ENCODE results near the gene CCNDBP1. TPM values are rescaled to one million over a fixed set of nuclear protein-coding genes. Genes with fewer than 3 reads are reported as not detected.

Gene CCNDBP1
- total RNA-seq, 1 donor from 2014 or later = 54.4 TPM

DNA sequence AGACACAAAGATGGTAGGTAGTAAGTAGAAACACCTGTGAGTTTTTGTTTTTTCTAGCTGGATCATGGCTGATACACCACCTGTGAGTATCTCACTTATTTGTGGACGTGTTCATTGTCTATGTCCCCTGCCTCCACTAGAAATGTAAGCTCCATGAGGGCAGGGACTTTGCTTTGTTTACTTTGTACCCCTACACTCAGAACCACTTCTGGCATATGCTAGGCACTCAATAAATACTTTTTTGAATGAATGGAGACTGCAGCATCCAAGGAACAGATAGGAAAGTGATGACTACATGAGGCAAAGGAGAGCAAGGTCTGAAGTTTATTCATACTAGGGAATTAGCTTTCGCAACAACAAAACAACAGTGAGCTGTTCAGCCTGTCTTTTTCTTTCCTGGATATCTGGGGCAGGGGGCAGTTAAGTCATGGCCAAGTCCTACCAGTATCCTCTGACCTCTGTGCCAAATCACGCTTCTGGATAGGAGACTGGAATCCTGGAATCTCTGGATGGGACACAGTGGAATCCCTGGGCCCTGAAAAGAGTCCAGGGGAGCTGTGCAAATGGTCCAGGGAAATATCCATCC, 47.2 kb downstream of the CCNDBP1 start:
- H3K36me3 ChIP-seq = no peaks in the 10 kb centered on the region
- peaks cover 12% of the 10 kb centered on the region for H3K4me1 ChIP-seq
- no peaks in the 10 kb centered on the region for H3K27me3 ChIP-seq (ENCODE audit: low read depth)
- no peak overlapping the region for H3K27ac ChIP-seq (replicated peaks)
- no peak overlapping the region for H3K4me3 ChIP-seq
- TF ChIP-seq, protein P1, sequence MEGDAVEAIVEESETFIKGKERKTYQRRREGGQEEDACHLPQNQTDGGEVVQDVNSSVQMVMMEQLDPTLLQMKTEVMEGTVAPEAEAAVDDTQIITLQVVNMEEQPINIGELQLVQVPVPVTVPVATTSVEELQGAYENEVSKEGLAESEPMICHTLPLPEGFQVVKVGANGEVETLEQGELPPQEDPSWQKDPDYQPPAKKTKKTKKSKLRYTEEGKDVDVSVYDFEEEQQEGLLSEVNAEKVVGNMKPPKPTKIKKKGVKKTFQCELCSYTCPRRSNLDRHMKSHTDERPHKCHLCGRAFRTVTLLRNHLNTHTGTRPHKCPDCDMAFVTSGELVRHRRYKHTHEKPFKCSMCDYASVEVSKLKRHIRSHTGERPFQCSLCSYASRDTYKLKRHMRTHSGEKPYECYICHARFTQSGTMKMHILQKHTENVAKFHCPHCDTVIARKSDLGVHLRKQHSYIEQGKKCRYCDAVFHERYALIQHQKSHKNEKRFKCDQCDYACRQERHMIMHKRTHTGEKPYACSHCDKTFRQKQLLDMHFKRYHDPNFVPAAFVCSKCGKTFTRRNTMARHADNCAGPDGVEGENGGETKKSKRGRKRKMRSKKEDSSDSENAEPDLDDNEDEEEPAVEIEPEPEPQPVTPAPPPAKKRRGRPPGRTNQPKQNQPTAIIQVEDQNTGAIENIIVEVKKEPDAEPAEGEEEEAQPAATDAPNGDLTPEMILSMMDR (IDR thresholded peaks at IDR 0.05; ENCODE audit: borderline replicate concordance) = no peak
- intact Hi-C loops (cut with micrococcal nuclease) = no loop called here
- no peaks in the 10 kb centered on the region for H3K9me3 ChIP-seq (replicated peaks)
- DNase-seq = no peak

DNA sequence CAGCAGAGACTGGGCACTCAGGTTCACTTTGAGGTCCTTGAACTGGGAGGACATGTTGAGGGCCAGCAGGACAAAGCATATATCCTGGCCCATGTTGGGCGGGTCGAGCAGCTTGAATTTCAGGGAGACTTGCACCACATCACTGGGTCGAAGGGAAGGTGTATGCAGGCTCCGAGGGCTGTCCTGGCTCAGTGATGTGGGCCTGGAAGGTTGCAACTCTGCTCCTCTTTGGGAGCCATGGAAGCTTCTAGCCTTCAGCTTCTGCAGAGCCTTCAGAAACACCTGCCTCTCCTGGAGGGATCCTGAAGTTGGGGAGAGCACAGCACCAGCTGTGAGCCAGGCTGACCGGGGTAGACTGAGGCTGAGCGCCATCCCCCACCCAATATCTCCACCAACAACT, 50.3 kb downstream of the CCNDBP1 start:
- Histone ChIP-seq H3K27me3 (ENCODE audit: low read depth) (peaks cover 14% of the 10 kb centered on the region), H3K4me1 (no peaks in the 10 kb centered on the region), H3K4me3 (no peak overlapping the region), H3K36me3 (no peaks in the 10 kb centered on the region), H3K9me3 (replicated peaks) (no peaks in the 10 kb centered on the region), H3K27ac (replicated peaks) (no peak overlapping the region)
- intact Hi-C loops (cut with micrococcal nuclease) = no loop called here
- TF ChIP-seq, protein P1 (IDR thresholded peaks at IDR 0.05; ENCODE audit: borderline replicate concordance) = no peak
- DNase-seq = no peak

DNA sequence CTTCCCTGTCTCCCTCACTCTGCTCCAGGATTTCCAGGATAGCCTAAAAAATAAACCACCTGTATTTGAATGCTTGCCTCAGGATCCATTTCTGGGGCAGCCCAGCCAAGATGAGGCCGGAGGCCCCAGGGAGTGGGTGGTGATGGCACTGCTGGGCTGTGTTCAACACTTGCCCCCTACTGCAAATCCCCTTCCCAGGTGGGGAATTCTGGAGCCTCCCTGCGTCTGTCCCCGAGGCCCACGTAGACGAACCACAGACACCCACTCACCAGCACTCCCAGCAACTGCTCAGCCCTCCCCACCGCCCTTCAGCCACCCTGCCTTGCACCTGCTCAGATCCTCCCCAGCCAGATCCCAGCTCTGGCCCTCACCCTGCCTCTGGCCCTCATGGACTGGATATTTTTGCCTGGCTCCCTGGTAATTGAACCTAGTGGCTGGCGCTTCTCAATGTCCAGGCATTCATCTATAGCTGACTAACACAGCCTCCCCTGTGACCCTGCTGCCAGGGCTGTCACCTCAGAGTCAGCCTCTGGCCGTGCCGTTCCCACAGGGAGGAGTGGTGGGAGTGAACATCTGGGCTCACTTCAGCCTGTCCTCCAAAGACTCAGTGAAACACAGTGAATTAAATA, 52.8 kb downstream of the CCNDBP1 start:
- TF ChIP-seq, protein P1 (IDR thresholded peaks at IDR 0.05; ENCODE audit: borderline replicate concordance) = no peak
- Histone ChIP-seq H3K27ac (replicated peaks) (no peak overlapping the region), H3K36me3 (no peaks in the 10 kb centered on the region), H3K4me3 (no peak overlapping the region), H3K27me3 (ENCODE audit: low read depth) (peaks cover 25% of the 10 kb centered on the region), H3K9me3 (replicated peaks) (no peaks in the 10 kb centered on the region), H3K4me1 (no peaks in the 10 kb centered on the region)
- intact Hi-C loops (cut with micrococcal nuclease) = no loop called here
- no peak for DNase-seq

DNA sequence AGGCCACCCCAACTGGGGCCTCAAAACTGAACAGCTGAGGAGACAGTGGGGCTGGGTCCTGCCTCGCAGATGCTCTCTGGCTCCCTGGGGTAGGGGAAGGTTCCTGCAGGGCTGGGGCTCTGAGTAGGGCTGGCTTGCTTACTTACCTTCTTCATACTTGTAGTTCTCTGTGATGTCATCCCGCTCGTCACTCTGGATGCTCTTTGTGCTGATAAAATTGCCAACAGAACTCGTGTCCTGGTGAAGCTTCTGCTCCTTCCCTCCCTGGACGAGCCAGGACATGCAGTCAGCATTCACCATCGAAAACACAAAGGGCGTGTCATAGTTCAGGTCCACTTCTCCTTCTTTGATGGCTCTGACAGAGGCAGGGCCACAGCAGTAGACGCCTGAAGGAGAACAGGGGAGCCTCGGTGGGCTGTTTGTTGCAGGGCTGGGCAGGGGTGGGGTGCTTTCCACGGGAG, 53.5 kb downstream of the CCNDBP1 start:
- Histone ChIP-seq H3K4me3 (no peak overlapping the region), H3K9me3 (replicated peaks) (no peaks in the 10 kb centered on the region), H3K36me3 (no peaks in the 10 kb centered on the region), H3K4me1 (no peaks in the 10 kb centered on the region), H3K27ac (replicated peaks) (no peak overlapping the region), H3K27me3 (ENCODE audit: low read depth) (peaks cover 25% of the 10 kb centered on the region)
- intact Hi-C loops (cut with micrococcal nuclease) = no loop called here
- TF ChIP-seq, protein P1 (IDR thresholded peaks at IDR 0.05; ENCODE audit: borderline replicate concordance) = no peak
- no peak for DNase-seq

DNA sequence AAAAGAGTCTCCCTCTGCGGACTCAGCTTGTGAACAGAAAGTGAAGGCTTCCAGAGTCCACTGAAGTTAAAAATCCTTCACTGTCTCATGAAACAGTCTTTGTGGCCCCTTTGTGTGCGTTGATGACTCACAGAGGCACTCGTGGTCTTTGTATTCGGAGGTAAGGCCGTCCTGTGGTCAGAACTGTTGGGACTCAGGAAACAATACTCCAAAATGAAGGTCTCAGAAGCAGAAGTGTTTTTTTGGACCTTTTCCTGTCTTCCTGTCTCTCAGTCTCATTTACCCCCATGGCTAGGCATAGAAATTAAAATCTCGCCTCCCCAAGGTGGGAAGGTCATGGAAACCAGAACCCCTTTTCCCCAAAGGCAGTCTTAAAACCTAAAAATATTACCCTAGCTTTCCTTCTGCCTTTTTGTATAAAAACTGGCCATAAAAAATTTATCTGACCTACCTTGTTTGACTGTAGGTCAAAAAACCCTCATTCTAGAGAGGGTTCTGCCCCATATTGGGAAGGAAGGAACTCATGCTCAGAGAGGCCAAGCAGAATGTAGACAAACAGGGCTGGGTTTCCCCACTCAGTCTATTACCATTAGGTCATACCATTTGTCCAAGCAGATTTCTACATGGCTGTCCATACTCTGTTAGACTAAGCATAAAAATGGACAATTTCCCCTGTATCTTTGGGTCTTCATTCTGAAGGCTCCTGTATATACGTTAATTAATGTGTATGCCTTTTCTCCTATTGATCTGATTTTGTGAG, 54.7 kb downstream of the CCNDBP1 start:
- H3K9me3 ChIP-seq (replicated peaks) = no peaks in the 10 kb centered on the region
- peaks cover 25% of the 10 kb centered on the region for H3K27me3 ChIP-seq (ENCODE audit: low read depth)
- intact Hi-C loops (cut with micrococcal nuclease) = no loop called here

More for the DNA sequence above, 54.7 kb downstream of the CCNDBP1 start:
- no peaks in the 10 kb centered on the region for H3K36me3 ChIP-seq
- H3K4me3 ChIP-seq = no peak overlapping the region
- no peak overlapping the region for H3K27ac ChIP-seq (replicated peaks)
- no peak for DNase-seq
- no peaks in the 10 kb centered on the region for H3K4me1 ChIP-seq
- TF ChIP-seq, protein P1 (IDR thresholded peaks at IDR 0.05; ENCODE audit: borderline replicate concordance) = no peak
